ENCODE measurements around the gene KRT75.

Gene KRT75

DNA sequence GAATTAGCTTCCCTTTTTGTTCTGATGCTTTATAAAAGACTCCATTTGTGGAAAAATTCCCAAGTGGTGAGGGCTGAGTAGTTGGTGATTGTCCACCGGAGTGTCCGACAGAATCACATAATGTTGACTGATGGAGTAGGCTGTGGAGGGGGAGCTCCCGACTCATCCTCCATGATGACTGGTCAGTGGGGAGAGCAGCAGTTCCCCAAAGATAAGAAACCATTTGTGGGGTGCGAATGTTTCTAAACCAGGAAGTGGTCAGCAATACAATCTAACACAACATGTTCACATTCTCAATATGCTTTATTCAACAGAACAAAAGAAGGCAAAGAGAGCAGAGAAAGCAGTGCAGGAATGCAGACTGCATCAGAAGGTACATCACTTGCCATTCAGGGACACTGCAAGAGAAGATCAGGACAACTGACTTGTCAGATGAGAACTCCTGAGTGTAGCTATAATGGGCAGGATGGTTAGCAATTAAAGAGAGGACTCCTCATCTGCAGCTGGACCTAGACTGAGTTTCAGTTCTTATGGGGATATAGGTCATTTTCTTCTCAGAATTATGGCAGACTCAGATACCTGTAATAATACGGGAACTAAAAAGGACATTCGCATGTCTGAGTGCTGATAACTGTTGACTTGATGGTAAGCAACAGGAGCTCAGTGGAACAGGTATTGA is 12.3 kb upstream of the KRT75 start:
- no peak overlapping the region for H3K4me3 ChIP-seq (ENCODE audit: low read depth, low read length)
- TF ChIP-seq CTCF (IDR thresholded peaks at IDR 0.05; ENCODE audit: low read depth, low read length), result no peak

- H3K4me3 ChIP-seq (ENCODE audit: low read depth, low read length), result no peak overlapping the region
- TF ChIP-seq CTCF (IDR thresholded peaks at IDR 0.05; ENCODE audit: low read depth, low read length), result no peak
Observed at GRCh38 chr12:52445876-52446275, 11.7 kb upstream of the KRT75 start.

DNA sequence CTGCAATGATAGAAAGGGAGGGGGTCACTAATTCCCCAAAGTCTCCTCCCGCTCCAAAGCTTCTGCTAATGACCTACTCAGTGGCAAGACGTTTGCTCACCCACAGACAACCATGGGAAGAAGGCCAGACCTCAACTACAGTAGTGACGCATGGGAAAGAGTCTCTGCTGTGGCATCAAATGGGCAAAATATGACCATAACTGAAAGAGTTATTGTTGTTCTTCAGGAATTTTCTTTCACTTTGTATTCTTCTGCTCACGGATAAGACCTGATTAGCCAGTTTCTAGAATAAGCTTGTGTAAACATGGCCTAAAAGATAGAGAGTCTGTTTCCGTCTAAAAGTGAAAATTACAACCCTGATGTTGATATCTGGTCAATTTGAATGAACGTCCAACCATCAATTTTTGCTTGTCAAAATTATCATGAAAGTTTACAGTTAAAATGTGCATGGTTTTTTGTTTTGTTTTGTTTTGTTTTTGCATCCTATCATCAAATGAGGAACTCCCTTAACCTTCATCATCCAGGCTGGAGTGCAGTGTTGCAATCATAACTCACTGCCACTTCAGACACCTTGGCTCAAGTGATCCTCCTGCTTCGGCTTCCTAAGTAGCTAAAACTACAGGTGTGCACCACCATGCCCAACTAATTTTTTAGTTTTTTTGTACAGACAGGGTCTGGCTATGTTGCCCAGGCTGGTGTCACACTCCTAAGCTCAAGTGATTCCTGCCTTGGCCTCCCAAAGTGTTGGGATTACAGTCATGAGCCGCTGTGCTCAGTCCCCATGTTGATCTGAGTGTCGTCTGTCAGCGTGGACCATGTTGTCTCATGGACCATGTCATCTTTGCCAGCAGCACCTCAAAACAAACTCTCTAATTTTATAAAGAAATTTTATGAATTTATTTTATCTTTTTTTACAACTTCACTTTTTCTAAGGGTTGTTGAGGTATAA is 10.8 kb upstream of the KRT75 start:
- TF ChIP-seq CTCF (IDR thresholded peaks at IDR 0.05; ENCODE audit: low read depth, low read length), result no peak
- H3K4me3 ChIP-seq (ENCODE audit: low read depth, low read length), result no peak overlapping the region

DNA sequence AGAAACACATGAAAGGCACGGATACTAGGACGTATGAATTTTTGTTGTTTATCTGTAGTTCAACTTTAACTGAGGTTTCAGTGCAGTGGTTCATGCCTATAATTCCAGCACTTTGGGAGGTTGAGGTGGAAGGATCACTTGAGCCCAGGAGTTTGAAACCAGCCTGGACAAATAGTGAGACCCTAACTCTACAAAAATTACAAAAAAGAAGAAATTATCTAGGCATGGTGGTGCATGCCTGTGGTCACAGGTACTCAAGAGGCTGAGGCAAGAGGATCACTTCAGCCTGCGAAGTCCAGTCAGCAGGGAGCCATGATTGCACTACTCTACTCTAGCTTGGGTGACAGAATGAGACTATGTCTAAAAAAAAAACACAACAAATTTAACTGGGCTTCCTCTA is 9.8 kb upstream of the KRT75 start:
- H3K4me3 ChIP-seq (ENCODE audit: low read depth, low read length), result no peak overlapping the region
- no peak for TF ChIP-seq CTCF (IDR thresholded peaks at IDR 0.05; ENCODE audit: low read depth, low read length)

GRCh38 chr12:52442600-52443061 is 8.5 kb upstream of the KRT75 start:
- TF ChIP-seq CTCF (IDR thresholded peaks at IDR 0.05; ENCODE audit: low read depth, low read length), result no peak
- no peak overlapping the region for H3K4me3 ChIP-seq (ENCODE audit: low read depth, low read length)

DNA sequence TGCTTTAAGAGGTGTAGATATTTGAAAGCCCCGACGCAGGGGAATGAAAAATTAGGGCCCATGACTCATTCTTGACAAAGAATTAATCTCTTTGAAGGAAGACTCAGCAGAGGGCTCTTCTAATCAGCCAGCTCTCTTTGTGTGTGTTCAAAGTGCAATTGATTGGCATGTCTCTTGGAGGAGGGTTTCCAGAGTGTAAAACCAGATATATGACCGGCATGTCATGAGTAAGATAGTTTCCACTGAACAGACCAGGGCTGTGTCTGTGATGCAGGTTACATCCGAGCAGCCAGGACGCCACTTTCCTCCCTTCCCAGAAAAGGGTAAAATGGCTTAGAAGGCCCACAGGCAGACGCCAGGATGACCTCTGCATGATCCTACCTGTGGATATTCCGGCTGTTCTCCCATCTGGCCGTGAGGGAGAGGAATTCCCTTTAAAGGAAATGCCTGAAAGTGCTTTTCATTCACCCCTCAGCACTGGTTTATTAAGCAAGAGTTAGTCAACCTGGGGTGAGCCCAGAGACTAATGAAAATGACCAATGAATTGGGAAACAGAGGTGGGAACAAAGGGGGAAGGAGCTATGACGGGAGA is 7.2 kb upstream of the KRT75 start:
- TF ChIP-seq CTCF (IDR thresholded peaks at IDR 0.05; ENCODE audit: low read depth, low read length), result no peak
- H3K4me3 ChIP-seq (ENCODE audit: low read depth, low read length), result no peak overlapping the region
